Left kidney (tissue), 8 donors: ENCODE data around the gene ERCC6L. TPM values are rescaled to one million over a fixed set of nuclear protein-coding genes. Genes with fewer than 3 reads are reported as not detected.

Experiments
- DNase-seq: peaks from one replicate; pipeline ENCODE4 v3.0.0-alpha.2; 2013
- long read RNA-seq, 8 donors: transcript quantifications; one replicate each; lab custom pipeline, GENCODE V29; 2026
- polyA plus RNA-seq: library from polyadenylated mRNA; unstranded; fragments of 120-200 nt; gene quantifications from one replicate; pipeline ENCODE4 v1.2.1, GENCODE V29; 2013; ENCODE audit not compliant: insufficient read length

Gene ERCC6L
- polyA plus RNA-seq, result 6.9 TPM
- long read RNA-seq, donor 1, full-length matches to known transcripts, result 1 of 1 reads
- long read RNA-seq, donor 1, partial matches to known transcripts, result 0 of 1 reads
- long read RNA-seq, donor 1, other reads (novel, unspliced or antisense), result 0 of 1 reads
- long read RNA-seq, donor 2, result 0 reads
- long read RNA-seq, donor 3, full-length matches to known transcripts, result 1 of 1 reads
- long read RNA-seq, donor 3, partial matches to known transcripts, result 0 of 1 reads
- long read RNA-seq, donor 3, other reads (novel, unspliced or antisense), result 0 of 1 reads
- long read RNA-seq, donor 4, result 0 reads
- long read RNA-seq, donor 5, full-length matches to known transcripts, result 1 of 1 reads
- long read RNA-seq, donor 5, partial matches to known transcripts, result 0 of 1 reads
- long read RNA-seq, donor 5, other reads (novel, unspliced or antisense), result 0 of 1 reads
- long read RNA-seq, donor 6, result 0 reads
- long read RNA-seq, donor 7, full-length matches to known transcripts, result 4 of 4 reads
- long read RNA-seq, donor 7, partial matches to known transcripts, result 0 of 4 reads
- long read RNA-seq, donor 7, other reads (novel, unspliced or antisense), result 0 of 4 reads
- long read RNA-seq, donor 8, result 0 reads

DNA sequence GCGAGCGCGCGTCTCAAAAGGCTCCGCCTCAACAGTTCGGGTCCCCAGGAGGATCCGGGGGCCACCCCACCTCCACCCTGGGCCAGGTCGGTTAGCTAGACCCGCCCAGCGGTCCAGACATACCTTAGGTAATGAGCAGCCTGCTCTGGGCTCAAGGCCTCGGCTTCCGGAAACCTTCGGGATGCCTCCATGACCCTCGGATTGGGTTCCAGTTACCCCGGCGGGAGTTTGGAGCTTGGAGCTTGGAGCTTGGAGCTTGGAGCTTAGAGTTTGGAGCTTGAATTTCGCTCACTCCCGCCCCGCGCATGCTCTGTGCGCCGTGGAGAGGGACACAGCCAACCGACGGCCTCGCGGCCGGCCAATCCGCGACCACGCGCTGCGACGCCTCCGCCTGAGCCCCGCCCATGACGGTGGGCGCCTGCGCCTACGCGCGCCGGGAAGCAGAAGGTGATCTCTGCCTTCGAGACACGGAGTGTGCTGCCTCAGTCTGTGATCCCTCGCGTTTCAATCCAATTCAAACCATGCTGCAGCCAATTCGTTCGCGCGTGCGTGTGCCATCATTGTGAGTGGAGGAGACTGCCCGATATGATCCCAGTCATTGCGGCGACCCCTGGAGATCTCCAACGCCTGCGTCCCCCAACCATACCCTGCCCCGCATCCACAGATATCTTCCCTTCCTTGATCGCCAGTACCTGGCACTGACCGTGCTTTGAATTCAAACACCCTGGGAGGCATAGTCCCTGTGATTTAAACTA, at the start of gene ERCC6L:
ERCC6L (minus strand) TSS at position 307 of the 755 bp plus-strand sequence; CDS start at position 191, 116 bp downstream.
- peak; percentile 81 for DNase-seq

- no peak for DNase-seq
Observed at GRCh38 chrX:72282302-72282701, 43.5 kb upstream of the ERCC6L start.

- peak; percentile 62 for DNase-seq
Observed at GRCh38 chrX:72280321-72280845, 41.6 kb upstream of the ERCC6L start.

GRCh38 chrX:72276478-72276953, 37.7 kb upstream of the ERCC6L start:
- DNase-seq, result no peak

GRCh38 chrX:72274526-72274925, 35.7 kb upstream of the ERCC6L start:
- DNase-seq, result no peak

DNA sequence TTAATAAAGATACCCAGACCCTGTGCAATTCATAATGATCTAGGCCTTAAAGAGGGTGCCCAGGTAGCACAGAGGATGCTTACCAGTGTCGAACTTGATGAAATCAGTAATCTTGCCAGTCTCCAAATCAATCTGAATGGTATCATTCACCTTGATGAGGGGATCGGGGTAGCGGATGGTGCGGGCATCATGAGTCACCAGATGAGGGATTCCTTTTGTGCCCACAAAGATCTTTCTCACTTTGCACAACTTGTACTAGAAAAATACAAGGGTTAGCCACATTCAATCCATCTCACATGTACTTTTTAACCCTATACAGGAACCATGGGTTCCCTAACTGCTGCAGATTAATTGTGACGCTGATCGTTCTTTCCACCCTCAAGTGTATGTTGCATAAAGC, 34.9 kb upstream of the ERCC6L start:
- no peak for DNase-seq

DNA sequence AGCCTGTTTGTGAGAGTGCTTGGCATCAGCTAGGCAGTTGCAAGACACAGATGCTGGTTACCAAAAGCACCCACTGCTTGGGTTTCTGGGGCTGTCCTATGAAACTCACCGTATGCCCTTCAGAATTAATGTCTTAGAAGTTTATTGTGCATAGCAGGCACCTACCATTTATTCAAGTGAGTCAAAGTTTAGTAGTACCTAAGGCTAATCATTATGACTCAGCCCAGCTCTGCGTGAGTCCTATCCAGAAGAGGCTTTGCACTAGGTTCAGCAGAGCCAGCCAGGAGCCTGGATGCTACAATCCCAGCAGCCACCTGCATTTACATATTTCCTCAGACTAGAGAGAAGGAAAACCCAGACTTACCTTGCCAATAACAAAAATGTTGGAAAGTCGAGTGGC, 34.0 kb upstream of the ERCC6L start:
- no peak for DNase-seq

GRCh38 chrX:72271812-72272211, 33.0 kb upstream of the ERCC6L start:
- DNase-seq, result no peak

GRCh38 chrX:72271091-72271788, 32.4 kb upstream of the ERCC6L start:
- no peak for DNase-seq

DNA sequence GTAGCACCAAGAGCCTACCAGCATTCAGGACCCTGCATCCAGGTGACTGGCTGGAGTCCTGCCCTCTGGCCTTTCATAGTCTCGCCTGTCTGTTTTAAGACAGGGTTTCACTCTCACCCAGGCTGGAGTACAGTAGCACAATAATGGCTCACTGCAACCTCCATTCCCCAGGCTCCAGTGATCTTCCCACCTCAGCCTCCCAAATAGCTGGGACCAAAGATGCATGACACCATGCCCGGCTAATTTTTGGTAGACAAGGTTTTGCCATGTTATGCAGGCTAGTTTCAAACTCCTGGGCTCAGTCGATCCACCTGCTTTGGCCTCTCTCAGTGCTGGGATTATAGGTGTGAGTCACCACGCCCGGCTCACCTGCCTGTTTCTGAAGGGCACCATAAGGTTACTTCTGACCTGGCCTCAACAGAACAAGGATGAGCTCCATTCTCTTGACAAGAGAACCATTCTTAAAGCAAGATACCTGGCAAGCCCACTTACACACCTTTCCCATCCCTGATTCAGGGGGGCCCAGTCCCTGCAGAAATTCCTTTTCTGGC, 31.6 kb upstream of the ERCC6L start:
- DNase-seq, result no peak

DNA sequence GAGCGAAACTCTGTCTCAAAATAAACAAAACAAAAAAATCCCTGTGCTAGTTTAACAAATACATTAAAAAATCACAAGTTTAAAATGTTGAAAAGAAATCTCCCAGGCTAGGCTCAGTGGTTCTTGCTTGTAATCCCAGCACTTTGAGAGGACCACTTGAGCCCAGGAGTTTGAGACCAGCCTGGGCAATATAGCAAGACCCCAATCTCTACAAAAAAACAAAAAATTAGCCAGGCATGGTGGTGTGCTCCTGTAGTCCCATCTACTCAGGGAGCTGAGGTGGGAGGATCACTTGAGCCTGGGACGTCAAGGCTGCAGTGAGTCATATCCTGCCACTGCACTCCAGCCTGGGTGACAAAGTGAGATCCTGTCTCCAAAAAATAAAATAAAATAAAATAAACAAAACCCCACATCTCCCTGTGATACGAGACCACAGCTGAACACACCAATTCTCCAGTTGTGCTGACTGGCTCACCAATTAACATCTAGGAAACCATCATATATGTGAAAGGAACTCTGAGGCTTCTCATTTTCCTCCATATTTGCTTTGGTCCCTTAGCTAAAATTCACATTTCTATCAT, 30.9 kb upstream of the ERCC6L start:
- DNase-seq, result no peak

GRCh38 chrX:72268597-72269365, 30.0 kb upstream of the ERCC6L start:
- DNase-seq, result no peak

- DNase-seq, result no peak
Observed at GRCh38 chrX:72265263-72265662, 26.4 kb upstream of the ERCC6L start.

GRCh38 chrX:72262077-72262476, 23.2 kb upstream of the ERCC6L start:
- DNase-seq, result no peak

DNA sequence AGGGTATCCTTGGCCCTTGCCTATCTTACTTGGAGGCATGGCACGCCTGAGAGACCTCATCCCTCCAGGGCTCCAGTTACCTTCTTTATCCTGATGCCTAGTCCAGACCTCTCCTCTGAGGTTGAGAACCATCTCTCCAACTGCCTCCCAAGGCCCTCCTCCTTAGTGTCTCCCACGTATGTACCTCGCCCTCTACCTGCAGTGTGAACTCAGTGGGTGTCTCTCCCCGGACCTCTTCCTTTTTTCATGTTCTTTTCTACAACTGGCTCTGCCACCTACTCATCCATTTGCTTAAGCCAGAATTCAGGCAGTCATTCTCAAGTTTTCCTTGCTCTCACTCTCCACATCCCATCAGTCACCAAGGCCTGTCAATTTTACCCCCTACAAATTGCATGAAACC, 21.6 kb upstream of the ERCC6L start:
- no peak for DNase-seq

DNA sequence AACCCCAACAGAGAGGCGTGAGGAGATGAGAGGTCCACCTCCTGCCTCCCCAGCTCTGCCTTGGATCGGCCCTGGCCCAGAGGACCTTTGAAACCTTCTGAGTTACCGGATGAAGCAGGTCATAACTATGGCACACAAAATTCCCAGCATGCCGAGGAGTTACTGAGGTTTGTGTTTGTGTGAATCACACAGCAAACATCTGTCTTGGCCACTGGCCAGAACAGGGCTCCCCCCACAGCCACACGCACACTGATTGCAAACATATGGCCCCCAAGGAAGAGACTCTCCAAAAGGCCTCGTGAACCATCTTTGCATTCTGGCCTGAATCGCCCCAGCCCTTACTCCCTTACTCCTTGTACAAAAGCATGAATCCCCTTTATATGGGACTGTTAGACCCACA, 19.3 kb upstream of the ERCC6L start:
- no peak for DNase-seq

DNA sequence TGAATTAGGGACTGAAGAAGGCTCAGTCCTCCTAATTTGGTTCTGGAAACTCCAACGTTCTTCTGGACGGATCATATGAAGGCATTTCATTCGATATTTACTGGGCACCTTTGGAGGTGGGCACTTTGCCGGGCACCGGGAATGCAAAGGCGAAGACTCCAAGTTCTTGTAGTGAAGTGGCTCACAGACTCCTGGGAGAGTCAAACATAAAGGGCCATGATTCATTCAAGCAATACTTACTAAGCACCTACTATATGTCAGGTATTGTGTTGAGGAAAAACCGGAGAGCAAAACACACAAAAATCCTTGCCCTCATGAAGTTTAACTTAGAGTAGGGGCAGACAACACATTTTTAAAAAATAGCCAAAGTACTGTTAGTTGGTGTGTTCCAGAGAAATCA, 17.0 kb upstream of the ERCC6L start:
- DNase-seq, result no peak

- DNase-seq, result no peak
Observed at GRCh38 chrX:72255445-72255844, 16.6 kb upstream of the ERCC6L start.

- DNase-seq, result no peak
Observed at GRCh38 chrX:72254816-72255215, 16.0 kb upstream of the ERCC6L start.

GRCh38 chrX:72253686-72254085, 14.9 kb upstream of the ERCC6L start:
- no peak for DNase-seq
